DND-41 (cell line): Measurements from ENCODE around the gene EIF4E1B.

Experiments
- ATAC-seq: fragments of 200-7000 bp; cut with Tn5 transposase; 3 replicates; pipeline ENCODE4 v1.9.1; 2021; ENCODE audit warnings: low read depth; ENCODE audit not compliant: insufficient read depth
- DNase-seq: peaks from one replicate; pipeline ENCODE4 v3.0.0-alpha.2; 2020
- H2AFZ ChIP-seq: 2 replicates; pipeline ENCODE4 v1.6.0; 2012; ENCODE audit warnings: low read depth, low read length
- H3K27ac ChIP-seq: 2 replicates; pipeline ENCODE4 v1.5.1; 2012; ENCODE audit warnings: low read length, inconsistent platforms
- H3K27me3 ChIP-seq: fragments of 200-600 bp; sonication (generic); 2 replicates; pipeline ENCODE4 v1.6.0; 2012; ENCODE audit warnings: low read length, mild to moderate bottlenecking, inconsistent platforms; ENCODE audit not compliant: insufficient read depth, poor library complexity
- H3K36me3 ChIP-seq: 2 replicates; pipeline ENCODE4 v1.5.1; 2012; ENCODE audit warnings: low read length, inconsistent platforms; ENCODE audit not compliant: insufficient read depth
- H3K4me1 ChIP-seq: 2 replicates; pipeline ENCODE4 v1.5.1; 2012; ENCODE audit warnings: mild to moderate bottlenecking, low read length; ENCODE audit not compliant: insufficient read depth
- H3K4me2 ChIP-seq: 2 replicates; pipeline ENCODE4 v1.6.0; 2012; ENCODE audit warnings: mild to moderate bottlenecking, moderate library complexity, low read length, inconsistent platforms; ENCODE audit not compliant: insufficient read depth
- H3K4me3 ChIP-seq, 2 experiments: fragments of 200-600 bp in 1 of 2; shearing (Covaris generic) in 1 of 2; 2 replicates each; pipeline ENCODE4 v1.5.1; 2012 to 2016; ENCODE audit warnings: inconsistent platforms in 2 of 2, low read length in 2 of 2, mild to moderate bottlenecking in 2 of 2, low read depth in 1 of 2, moderate library complexity in 1 of 2
- H3K79me2 ChIP-seq: 2 replicates; pipeline ENCODE4 v1.6.0; 2012; ENCODE audit warnings: low read length, inconsistent platforms; ENCODE audit not compliant: insufficient read depth
- H3K9ac ChIP-seq: 2 replicates; pipeline ENCODE4 v1.6.0; 2012; ENCODE audit warnings: low read depth, mild to moderate bottlenecking, inconsistent platforms, low read length, moderate library complexity
- H3K9me3 ChIP-seq: 2 replicates; pipeline ENCODE4 v1.5.1; 2012; ENCODE audit warnings: low read length, moderate library complexity, mild to moderate bottlenecking, inconsistent platforms; ENCODE audit not compliant: insufficient read depth, severe bottlenecking
- H4K20me1 ChIP-seq: 2 replicates; pipeline ENCODE4 v1.6.0; 2012; ENCODE audit warnings: low read length; ENCODE audit not compliant: insufficient read depth
- CTCF ChIP-seq: IDR thresholded peaks from 2 replicates; pipeline ENCODE4 v1.5.1; 2012; ENCODE audit warnings: borderline replicate concordance, low read length, moderate library complexity, mild to moderate bottlenecking; ENCODE audit not compliant: poor library complexity, severe bottlenecking; ENCODE audit errors: extremely low read depth
- EZH2 ChIP-seq: IDR thresholded peaks from 3 replicates; pipeline ENCODE4 v1.6.1; 2012; ENCODE audit warnings: borderline replicate concordance, low read depth, mild to moderate bottlenecking, moderate library complexity, low read length, inconsistent platforms; ENCODE audit not compliant: severe bottlenecking

The EIF4E1B gene

GRCh38 chr5:176671890-176672747 lies 41.6 kb downstream of the EIF4E1B start:
- no peak overlapping the region for H3K27ac ChIP-seq
- no peaks in the 10 kb centered on the region for H3K79me2 ChIP-seq
- no peaks in the 10 kb centered on the region for H3K9me3 ChIP-seq
- no peaks in the 10 kb centered on the region for H3K36me3 ChIP-seq
- no peak overlapping the region for H3K4me2 ChIP-seq
- H3K4me1 ChIP-seq, result no peaks in the 10 kb centered on the region
- H3K4me3 ChIP-seq, result no peak overlapping the region
- H3K9ac ChIP-seq, result no peak overlapping the region
- DNase-seq (no peak), ATAC-seq (no peak)
- no peak overlapping the region for H2AFZ ChIP-seq
- H3K27me3 ChIP-seq, result peaks cover 2% of the 10 kb centered on the region
- peaks cover 3% of the 10 kb centered on the region; the same call in 1 of the 2 replicates for H4K20me1 ChIP-seq
- TF ChIP-seq EZH2, result no peak
- no peak for TF ChIP-seq CTCF

- H3K79me2 ChIP-seq, result no peaks in the 10 kb centered on the region
- H3K9ac ChIP-seq, result no peak overlapping the region
- H3K27ac ChIP-seq, result no peak overlapping the region
- no peak overlapping the region for H2AFZ ChIP-seq
- DNase-seq, result no peak
- no peak overlapping the region for H3K4me3 ChIP-seq
- peaks cover 3% of the 10 kb centered on the region; the same call in 1 of the 2 replicates for H4K20me1 ChIP-seq
- TF ChIP-seq CTCF (no peak), EZH2 (no peak)
- H3K4me2 ChIP-seq, result no peak overlapping the region
- no peak for ATAC-seq
- no peaks in the 10 kb centered on the region for H3K36me3 ChIP-seq
- H3K9me3 ChIP-seq, result no peaks in the 10 kb centered on the region
- no peaks in the 10 kb centered on the region for H3K4me1 ChIP-seq
- peaks cover 5% of the 10 kb centered on the region for H3K27me3 ChIP-seq
Observed at GRCh38 chr5:176673651-176674583, 43.4 kb downstream of the EIF4E1B start.

- Histone ChIP-seq H3K79me2 (no peaks in the 10 kb centered on the region), H3K4me2 (no peak overlapping the region), H3K9ac (no peak overlapping the region), H4K20me1 (peaks cover 3% of the 10 kb centered on the region; the same call in 1 of the 2 replicates), H3K36me3 (no peaks in the 10 kb centered on the region), H3K27me3 (peaks cover 5% of the 10 kb centered on the region), H2AFZ (no peak overlapping the region), H3K9me3 (no peaks in the 10 kb centered on the region), H3K27ac (no peak overlapping the region), H3K4me1 (no peaks in the 10 kb centered on the region), H3K4me3 (no peak overlapping the region)
- no peak for ATAC-seq
- TF ChIP-seq CTCF, result no peak
- no peak for DNase-seq
Observed at GRCh38 chr5:176674799-176675198, 44.3 kb downstream of the EIF4E1B start.
